ENCODE data around the gene IMPDH2. TPM values are rescaled to one million over a fixed set of nuclear protein-coding genes. Genes with fewer than 3 reads are reported as not detected.
A peak's percentile ranks its signal among the peaks of the same experiment; 100 is the strongest.

Gene IMPDH2
- total and polyA plus RNA-seq, 2 experiments from 2014 or later, result 198 to 314 TPM

- Histone ChIP-seq H3K4me2 (no peak overlapping the region), H3K4me3 (no peak overlapping the region), H3K79me2 (replicated peaks; ENCODE audit: insufficient read depth) (peaks cover 40% of the 10 kb centered on the region), H2AFZ (no peak overlapping the region), H3K27me3 (ENCODE audit: insufficient read depth) (no peaks in the 10 kb centered on the region), H3F3A (replicated peaks; ENCODE audit: low read depth) (peaks cover 30% of the 10 kb centered on the region), H3K36me3 (ENCODE audit: insufficient read depth) (peaks cover 19% of the 10 kb centered on the region), H4K20me1 (replicated peaks; ENCODE audit: insufficient read depth) (peaks cover 28% of the 10 kb centered on the region), H3K4me1 (ENCODE audit: insufficient read depth) (peaks cover 6% of the 10 kb centered on the region; the same call in 1 of the 2 replicates), H3K27ac (ENCODE audit: low read depth) (0 out of 2 replicates have a peak overlapping the region, but pooled peaks have one; percentile 26), H3K9me2 (ENCODE audit: insufficient read depth) (no peaks in the 10 kb centered on the region)
- TF ChIP-seq ZNF462 (CRISPR knock-in tag; IDR thresholded peaks at IDR 0.05), result no peak
- TF ChIP-seq, protein P1, sequence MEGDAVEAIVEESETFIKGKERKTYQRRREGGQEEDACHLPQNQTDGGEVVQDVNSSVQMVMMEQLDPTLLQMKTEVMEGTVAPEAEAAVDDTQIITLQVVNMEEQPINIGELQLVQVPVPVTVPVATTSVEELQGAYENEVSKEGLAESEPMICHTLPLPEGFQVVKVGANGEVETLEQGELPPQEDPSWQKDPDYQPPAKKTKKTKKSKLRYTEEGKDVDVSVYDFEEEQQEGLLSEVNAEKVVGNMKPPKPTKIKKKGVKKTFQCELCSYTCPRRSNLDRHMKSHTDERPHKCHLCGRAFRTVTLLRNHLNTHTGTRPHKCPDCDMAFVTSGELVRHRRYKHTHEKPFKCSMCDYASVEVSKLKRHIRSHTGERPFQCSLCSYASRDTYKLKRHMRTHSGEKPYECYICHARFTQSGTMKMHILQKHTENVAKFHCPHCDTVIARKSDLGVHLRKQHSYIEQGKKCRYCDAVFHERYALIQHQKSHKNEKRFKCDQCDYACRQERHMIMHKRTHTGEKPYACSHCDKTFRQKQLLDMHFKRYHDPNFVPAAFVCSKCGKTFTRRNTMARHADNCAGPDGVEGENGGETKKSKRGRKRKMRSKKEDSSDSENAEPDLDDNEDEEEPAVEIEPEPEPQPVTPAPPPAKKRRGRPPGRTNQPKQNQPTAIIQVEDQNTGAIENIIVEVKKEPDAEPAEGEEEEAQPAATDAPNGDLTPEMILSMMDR (conservative IDR thresholded peaks at IDR 0.05; ENCODE audit: low read depth in 2 of 2), result peak; percentile 79 to 85
- H3K36me3 Mint-ChIP-seq (ENCODE audit: low read depth), result peaks cover 60% of the 10 kb centered on the region
- H3K4me3 Mint-ChIP-seq, result no peak overlapping the region
- peak overlapping the region; percentile 15; the same call in 1 of the 2 replicates for H3K27ac Mint-ChIP-seq
- peak; percentile 88 for DNase-seq (ENCODE audit: low spot score)
- H3K27me3 Mint-ChIP-seq (ENCODE audit: insufficient read depth, low read depth, poor library complexity), result peaks cover 21% of the 10 kb centered on the region
- no peaks in the 10 kb centered on the region for H3K9me3 Mint-ChIP-seq
- H3K4me1 Mint-ChIP-seq, result peaks cover 14% of the 10 kb centered on the region
- peak; percentile 64 for ATAC-seq
Observed at GRCh38 chr3:49013738-49014660, 15.2 kb downstream of the IMPDH2 start.
